Loucy (cell line): ENCODE results near the gene TBX5.

Source experiments
- H2AFZ ChIP-seq: fragments of 200-600 bp; sonication (generic); 2 replicates; pipeline ENCODE4 v1.6.0; 2016; ENCODE audit warnings: antibody characterized with exemption, mild to moderate bottlenecking, low read length, moderate library complexity
- H3F3A ChIP-seq: fragments of 200-600 bp; 2 replicates; pipeline ENCODE4 v1.6.0; 2016; ENCODE audit warnings: antibody characterized with exemption, low read depth, mild to moderate bottlenecking
- H3K27me3 ChIP-seq: fragments of 200-600 bp; sonication (generic); 2 replicates; pipeline ENCODE4 v1.6.1; 2014; ENCODE audit warnings: low read length, mild to moderate bottlenecking; ENCODE audit not compliant: insufficient read depth, poor library complexity, severe bottlenecking
- H3K36me3 ChIP-seq: fragments of 200-600 bp; sonication (generic); 2 replicates; pipeline ENCODE4 v1.6.1; 2016; ENCODE audit warnings: low read length; ENCODE audit not compliant: insufficient read depth
- H3K4me1 ChIP-seq: fragments of 200-600 bp; sonication (generic); 2 replicates; pipeline ENCODE4 v1.5.1; 2014; ENCODE audit warnings: low read length, mild to moderate bottlenecking; ENCODE audit not compliant: insufficient read depth, poor library complexity, severe bottlenecking
- H3K4me2 ChIP-seq: fragments of 200-600 bp; sonication (generic); 2 replicates; pipeline ENCODE4 v1.6.0; 2014; ENCODE audit warnings: antibody characterized with exemption, low read length, low read depth, mild to moderate bottlenecking; ENCODE audit not compliant: poor library complexity, severe bottlenecking
- H3K4me3 ChIP-seq: fragments of 200-600 bp; sonication (generic); 2 replicates; pipeline ENCODE4 v1.5.1; 2014; ENCODE audit warnings: low read length, mild to moderate bottlenecking, mixed read lengths; ENCODE audit not compliant: poor library complexity, severe bottlenecking
- H3K79me2 ChIP-seq: fragments of 200-600 bp; sonication (generic); 2 replicates; pipeline ENCODE4 v1.6.1; 2014; ENCODE audit warnings: low read length; ENCODE audit not compliant: insufficient read depth
- H3K9ac ChIP-seq: fragments of 200-600 bp; sonication (generic); 2 replicates; pipeline ENCODE4 v1.6.0; 2014; ENCODE audit warnings: mild to moderate bottlenecking, low read depth, low read length, moderate library complexity; ENCODE audit not compliant: poor library complexity, severe bottlenecking
- H3K9me2 ChIP-seq: fragments of 200-600 bp; sonication (generic); replicated peaks from 2 replicates; pipeline ENCODE4 v1.6.1; 2016; ENCODE audit warnings: low read depth, low read length, mixed read lengths
- H3K9me3 ChIP-seq: fragments of 200-600 bp; sonication (generic); 2 replicates; pipeline ENCODE4 v1.6.1; 2014; ENCODE audit warnings: mild to moderate bottlenecking, antibody characterized with exemption, low read length, low read depth; ENCODE audit not compliant: insufficient read depth
- H4K20me1 ChIP-seq: fragments of 200-600 bp; sonication (generic); 2 replicates; pipeline ENCODE4 v1.6.0; 2014; ENCODE audit warnings: antibody characterized with exemption, low read length, mild to moderate bottlenecking; ENCODE audit not compliant: insufficient read depth, poor library complexity, severe bottlenecking
- EZH2phosphoT487 ChIP-seq: fragments of 200-600 bp; IDR thresholded peaks from 2 replicates; pipeline ENCODE4 v1.6.1; 2018; ENCODE audit warnings: antibody characterized with exemption, mild to moderate bottlenecking, moderate library complexity, borderline replicate concordance
- TF ChIP-seq, protein P1 (sequence below): fragments of 200-600 bp; sonication (generic); conservative IDR thresholded peaks from 2 replicates; pipeline ENCODE4 v1.5.1; 2014; ENCODE audit warnings: mild to moderate bottlenecking, antibody characterized with exemption, low read length

TBX5 gene

DNA sequence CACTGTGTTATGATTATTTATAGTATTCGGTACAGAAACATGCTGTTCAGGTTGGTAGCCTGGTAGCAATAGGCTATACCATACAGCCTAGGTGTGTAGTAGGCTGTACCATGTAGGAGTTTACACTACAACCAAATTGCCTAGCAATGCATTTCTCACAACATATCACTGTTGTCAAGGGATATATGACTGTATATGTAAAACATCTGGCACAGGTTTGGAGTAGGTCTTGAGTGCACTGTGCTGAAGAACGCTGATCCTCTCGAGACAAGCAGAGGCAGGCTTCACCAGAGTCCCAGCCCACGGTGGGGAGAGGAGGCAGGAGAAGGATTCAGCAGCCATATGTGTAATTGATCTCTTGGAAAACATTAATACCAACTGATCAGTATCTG lies 15.0 kb upstream of the TBX5 start:
- H3K9ac ChIP-seq = no peak overlapping the region
- TF ChIP-seq EZH2phosphoT487 = no peak
- TF ChIP-seq, protein P1, sequence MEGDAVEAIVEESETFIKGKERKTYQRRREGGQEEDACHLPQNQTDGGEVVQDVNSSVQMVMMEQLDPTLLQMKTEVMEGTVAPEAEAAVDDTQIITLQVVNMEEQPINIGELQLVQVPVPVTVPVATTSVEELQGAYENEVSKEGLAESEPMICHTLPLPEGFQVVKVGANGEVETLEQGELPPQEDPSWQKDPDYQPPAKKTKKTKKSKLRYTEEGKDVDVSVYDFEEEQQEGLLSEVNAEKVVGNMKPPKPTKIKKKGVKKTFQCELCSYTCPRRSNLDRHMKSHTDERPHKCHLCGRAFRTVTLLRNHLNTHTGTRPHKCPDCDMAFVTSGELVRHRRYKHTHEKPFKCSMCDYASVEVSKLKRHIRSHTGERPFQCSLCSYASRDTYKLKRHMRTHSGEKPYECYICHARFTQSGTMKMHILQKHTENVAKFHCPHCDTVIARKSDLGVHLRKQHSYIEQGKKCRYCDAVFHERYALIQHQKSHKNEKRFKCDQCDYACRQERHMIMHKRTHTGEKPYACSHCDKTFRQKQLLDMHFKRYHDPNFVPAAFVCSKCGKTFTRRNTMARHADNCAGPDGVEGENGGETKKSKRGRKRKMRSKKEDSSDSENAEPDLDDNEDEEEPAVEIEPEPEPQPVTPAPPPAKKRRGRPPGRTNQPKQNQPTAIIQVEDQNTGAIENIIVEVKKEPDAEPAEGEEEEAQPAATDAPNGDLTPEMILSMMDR = no peak
- H3K79me2 ChIP-seq = no peaks in the 10 kb centered on the region
- H3K4me3 ChIP-seq = no peak overlapping the region
- no peaks in the 10 kb centered on the region for H3K36me3 ChIP-seq
- H2AFZ ChIP-seq = no peak overlapping the region
- no peaks in the 10 kb centered on the region for H4K20me1 ChIP-seq
- H3F3A ChIP-seq = no peaks in the 10 kb centered on the region
- no peak overlapping the region for H3K4me2 ChIP-seq
- no peaks in the 10 kb centered on the region for H3K9me2 ChIP-seq
- H3K9me3 ChIP-seq = no peaks in the 10 kb centered on the region; the same call in 1 of the 2 replicates
- H3K27me3 ChIP-seq = no peaks in the 10 kb centered on the region
- no peaks in the 10 kb centered on the region for H3K4me1 ChIP-seq

DNA sequence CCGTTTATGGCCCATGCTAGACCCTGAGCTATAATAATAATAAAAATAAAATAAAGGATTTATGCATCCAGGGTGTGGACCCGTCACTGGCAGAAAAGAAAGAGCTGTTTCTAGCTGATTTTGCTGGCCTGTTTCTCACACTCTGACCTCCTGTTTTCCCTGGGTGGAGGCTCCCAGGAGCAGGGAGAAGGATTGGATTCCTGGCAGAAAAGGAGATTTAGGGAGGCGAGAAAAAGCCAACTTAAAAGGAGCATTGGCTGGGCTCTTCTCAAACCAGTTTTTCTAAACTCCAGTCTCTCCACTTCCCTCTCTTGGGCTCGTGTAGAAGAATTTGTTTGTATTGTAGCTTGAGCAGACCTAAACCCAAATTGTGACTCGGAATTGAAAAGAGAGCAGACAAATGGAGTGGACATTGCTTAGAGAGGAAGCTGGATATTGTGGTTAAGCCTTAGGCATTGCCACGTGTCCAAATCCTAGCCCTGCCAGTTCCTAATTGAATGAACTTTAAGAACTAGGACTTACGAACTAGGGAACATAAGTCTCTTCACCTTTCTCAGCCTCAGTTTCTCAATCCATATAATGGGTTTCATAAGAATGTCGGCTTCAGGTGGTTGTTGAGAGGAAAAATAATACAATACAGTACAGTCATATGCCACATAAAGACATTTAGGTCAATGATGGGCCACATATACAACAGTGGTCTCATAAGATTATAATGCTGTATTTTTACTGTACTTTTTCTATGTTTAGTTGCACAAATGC lies 14.4 kb upstream of the TBX5 start:
- Histone ChIP-seq H3K27me3 (no peaks in the 10 kb centered on the region), H3K4me1 (no peaks in the 10 kb centered on the region), H3K79me2 (no peaks in the 10 kb centered on the region), H3K4me2 (no peak overlapping the region), H4K20me1 (no peaks in the 10 kb centered on the region), H3F3A (no peaks in the 10 kb centered on the region), H3K36me3 (no peaks in the 10 kb centered on the region), H3K9me2 (no peaks in the 10 kb centered on the region), H3K4me3 (no peak overlapping the region), H2AFZ (no peak overlapping the region), H3K9ac (no peak overlapping the region), H3K9me3 (no peaks in the 10 kb centered on the region; the same call in 1 of the 2 replicates)
- no peak for TF ChIP-seq EZH2phosphoT487
- TF ChIP-seq, protein P1 = no peak

DNA sequence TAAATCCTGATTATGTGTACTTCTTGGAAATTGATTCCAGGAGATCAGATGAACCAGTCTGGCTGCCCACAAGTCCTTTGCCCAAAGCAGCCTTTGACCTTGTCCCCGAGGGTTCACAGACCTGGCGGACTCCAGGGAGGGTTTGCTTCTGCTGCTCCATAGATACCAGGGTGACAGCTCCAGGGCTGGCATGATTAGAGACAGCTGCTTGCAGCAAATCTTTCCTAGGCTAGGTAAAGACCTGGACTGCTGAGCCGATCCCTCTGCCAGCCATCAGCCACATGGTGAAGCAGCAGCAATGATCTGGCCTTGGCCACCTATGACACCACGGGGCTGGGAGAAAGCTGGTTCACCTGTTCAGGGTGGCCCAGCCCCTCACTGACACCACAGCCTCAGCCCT lies 10.1 kb upstream of the TBX5 start:
- Histone ChIP-seq H3K9me2 (no peaks in the 10 kb centered on the region), H3K9ac (no peak overlapping the region), H3K9me3 (peaks cover 2% of the 10 kb centered on the region; the same call in 1 of the 2 replicates), H4K20me1 (no peaks in the 10 kb centered on the region), H3K4me2 (no peak overlapping the region), H3K4me3 (no peak overlapping the region), H3K27me3 (no peaks in the 10 kb centered on the region), H3F3A (no peaks in the 10 kb centered on the region), H2AFZ (no peak overlapping the region), H3K4me1 (no peaks in the 10 kb centered on the region), H3K79me2 (no peaks in the 10 kb centered on the region), H3K36me3 (no peaks in the 10 kb centered on the region)
- TF ChIP-seq, protein P1 = no peak
- TF ChIP-seq EZH2phosphoT487 = no peak
